GM12878 (cell line): ENCODE results near the gene SESN3. TPM values are rescaled to one million over a fixed set of nuclear protein-coding genes. Genes with fewer than 3 reads are reported as not detected.

Experiments
- ATAC-seq: fragments of 200-7000 bp; cut with Tn5 transposase; 3 replicates; pipeline ENCODE4 v1.9.1; 2020; ENCODE audit warnings: mild to moderate bottlenecking, moderate library complexity
- BruUV-seq: library from RNA; stranded (reverse); fragments of 400-500 nt; replicated peaks from 2 replicates; lab custom pipeline; 2021; lab: Mats Ljungman, UMichigan
- CTCF ChIA-PET: fragments of 300-600 bp; sonication (Branson Sonifier 250); formaldehyde crosslinking; extraction: SDS; loops from one replicate; lab custom pipeline; 2021; ENCODE audit warnings: inconsistent platforms; lab: Yijun Ruan, JAX
- POLR2A ChIA-PET: fragments of 350-600 bp; formaldehyde crosslinking; extraction: SDS; loops from one replicate; lab custom pipeline; 2021; ENCODE audit warnings: inconsistent platforms; lab: Charles Lee
- RAD21 ChIA-PET: fragments of 300-600 bp; sonication (Branson Sonifier 250); formaldehyde crosslinking; loops from one replicate; lab custom pipeline; 2023; ENCODE audit warnings: antibody characterized with exemption; ENCODE audit not compliant: unreplicated experiment; lab: Charles Lee
- SMC1A ChIA-PET: fragments of 300-600 bp; sonication (Branson Sonifier 250); formaldehyde crosslinking; loops from one replicate; lab custom pipeline; 2023; ENCODE audit not compliant: unreplicated experiment, uncharacterized antibody; lab: Charles Lee
- DNase-seq: peaks from one replicate; pipeline ENCODE4 v3.0.0-alpha.2; 2011; ENCODE audit warnings: low read depth, low spot score
- FAIRE-seq: peaks from 3 replicates; lab custom pipeline; 2011; peaks lifted over from hg19 to GRCh38; lab: Jason Lieb, UNC
- H2AFZ ChIP-seq: 2 replicates; pipeline ENCODE4 v1.6.0; 2011; ENCODE audit warnings: low read depth, low read length, control low read depth; ENCODE audit not compliant: control insufficient read depth
- H3K27ac ChIP-seq: 2 replicates; pipeline ENCODE4 v1.5.1; 2011; ENCODE audit warnings: control low read depth; ENCODE audit not compliant: control insufficient read depth, insufficient read depth
- H3K27me3 ChIP-seq, 2 experiments: replicated peaks in 1 of 2; 2 replicates each; pipeline versions ENCODE4 v1.6.0 to v1.6.1; 2011; ENCODE audit warnings: low read length in 1 of 2; ENCODE audit not compliant: control insufficient read depth in 2 of 2, insufficient read depth in 2 of 2
- H3K36me3 ChIP-seq, 2 experiments: 2 replicates each; pipeline ENCODE4 v1.5.1; 2011; ENCODE audit warnings: low read length in 1 of 2; ENCODE audit not compliant: control insufficient read depth in 2 of 2, insufficient read depth in 2 of 2
- H3K4me1 ChIP-seq: 2 replicates; pipeline ENCODE4 v1.6.1; 2011; ENCODE audit warnings: mild to moderate bottlenecking, low read length, moderate library complexity, mixed read lengths; ENCODE audit not compliant: control insufficient read depth, insufficient read depth
- H3K4me2 ChIP-seq: 2 replicates; pipeline ENCODE4 v1.6.0; 2011; ENCODE audit warnings: control low read depth; ENCODE audit not compliant: control insufficient read depth, insufficient read depth
- H3K4me3 ChIP-seq: fragments of 200-600 bp; sonication (generic); 2 replicates; pipeline ENCODE4 v1.5.1; 2016
- H3K79me2 ChIP-seq: 2 replicates; pipeline ENCODE4 v1.6.0; 2011; ENCODE audit warnings: low read length; ENCODE audit not compliant: control insufficient read depth, insufficient read depth
- H3K9ac ChIP-seq: 2 replicates; pipeline ENCODE4 v1.8.0; 2011; ENCODE audit warnings: low read length, control low read depth, mixed read lengths; ENCODE audit not compliant: control insufficient read depth, insufficient read depth
- H3K9me3 ChIP-seq: replicated peaks from 3 replicates; pipeline ENCODE4 v1.5.1; 2011; ENCODE audit warnings: mild to moderate bottlenecking, low read length; ENCODE audit not compliant: control insufficient read depth, insufficient read depth
- H4K20me1 ChIP-seq: 2 replicates; pipeline ENCODE4 v1.6.0; 2011; ENCODE audit not compliant: control insufficient read depth, insufficient read depth
- CHD1 ChIP-seq: IDR thresholded peaks from 2 replicates; pipeline ENCODE4 v1.6.1; 2012; ENCODE audit warnings: low read depth, low read length, improper control_type of control experiment
- HCFC1 ChIP-seq: fragments of 150-350 bp; IDR thresholded peaks from 2 replicates; pipeline ENCODE4 v1.6.1; 2014; ENCODE audit warnings: low read length
- HDGF ChIP-seq: fragments of 450-650 bp; IDR thresholded peaks from 2 replicates; pipeline ENCODE4 v1.6.1; 2016; ENCODE audit warnings: antibody characterized with exemption
- IRF4 ChIP-seq: IDR thresholded peaks from 2 replicates; pipeline ENCODE4 v1.6.1; 2011; ENCODE audit warnings: low read depth, low read length
- NFYB ChIP-seq: IDR thresholded peaks from 2 replicates; pipeline ENCODE4 v1.6.1; 2011; ENCODE audit warnings: low read depth, mild to moderate bottlenecking, low read length, improper control_type of control experiment, moderate library complexity; ENCODE audit not compliant: insufficient read depth
- NR2F1 ChIP-seq: fragments of 450-650 bp; conservative IDR thresholded peaks from 2 replicates; pipeline ENCODE4 v1.6.1; 2017; ENCODE audit warnings: mild to moderate bottlenecking
- RBBP5 ChIP-seq: fragments of 200-600 bp; sonication (generic); conservative IDR thresholded peaks from 2 replicates; pipeline ENCODE4 v1.6.1; 2016
- SUZ12 ChIP-seq: fragments of 200-600 bp; sonication (generic); IDR thresholded peaks from one replicate; pipeline ENCODE4 v1.6.1; 2018; ENCODE audit warnings: antibody characterized with exemption, mild to moderate bottlenecking; ENCODE audit not compliant: unreplicated experiment
- TBL1XR1 ChIP-seq: IDR thresholded peaks from 2 replicates; pipeline ENCODE4 v1.6.1; 2012; ENCODE audit warnings: low read depth, low read length, improper control_type of control experiment
- TCF3 ChIP-seq: IDR thresholded peaks from 2 replicates; pipeline ENCODE4 v1.6.1; 2012; ENCODE audit warnings: low read depth, mild to moderate bottlenecking, low read length, borderline replicate concordance; ENCODE audit not compliant: insufficient read depth
- WGBS: methylation state at CpG from one replicate; pipeline ENCODE4 v1.1.6; 2016; ENCODE audit warnings: low lambda C conversion rate; ENCODE audit not compliant: insufficient replicate concordance, insufficient coverage; ENCODE audit errors: missing lambda C conversion rate; 5-methylcytosine and 5-hydroxymethylcytosine counted together
- in situ Hi-C: fragments of 300-500 bp; cut with MboI; formaldehyde crosslinking; loops from 9 replicates; pipeline ENCODE4 v1.14.3; 2018; ENCODE audit warnings: mixed read lengths
- intact Hi-C: fragments of 100-400 bp; cut with micrococcal nuclease; formaldehyde crosslinking; loops from one replicate; pipeline ENCODE4 v1.14.2; 2022; ENCODE audit not compliant: unreplicated experiment
- polyA plus RNA-seq, 11 experiments: library from polyadenylated mRNA; depleted of rRNA in 4 of 11; unstranded in 6 of 11; stranded (reverse) in 5 of 11; fragments of >200 nt; fragmentation: Nextera tagmentation in 4 of 11; fragmentation: Illumina TruSeq in 1 of 11; extraction: Ambion mirVana in 4 of 11; extraction: Trizol in 1 of 11; gene quantifications; 1 replicate in 1 of 11; 2 replicates in 10 of 11; pipeline versions ENCODE4 v1.2.1 to v1.2.3, GENCODE V29; 2011 to 2016; ENCODE audit warnings: inconsistent platforms in 2 of 11, missing spikeins in 2 of 11, low read depth in 1 of 11
- total RNA-seq, 4 experiments: library from RNA; depleted of rRNA in 3 of 4; stranded (reverse); fragments of >200 nt in 3 of 4; fragmentation: Illumina TruSeq in 1 of 4; extraction: Trizol in 1 of 4; gene quantifications; 2 replicates each; pipeline versions ENCODE4 v1.2.1 to v1.2.3, GENCODE V29; 2013 to 2021
- TF ChIP-seq, protein P1 (sequence below): fragments of 150-350 bp; IDR thresholded peaks from 2 replicates; pipeline ENCODE4 v1.6.1; 2016; ENCODE audit warnings: low read depth, low read length
- TF ChIP-seq, protein P2 (sequence below): fragments of 450-650 bp; IDR thresholded peaks from 2 replicates; pipeline ENCODE4 v1.6.1; 2017; ENCODE audit warnings: mild to moderate bottlenecking, moderate library complexity

The SESN3 gene
- total and polyA plus RNA-seq, 10 of the 15 experiments (the other 5 are each of a cell fraction or from before 2014, with no cell fraction given): 0.64 to 6.7 (median 3.0) TPM

DNA sequence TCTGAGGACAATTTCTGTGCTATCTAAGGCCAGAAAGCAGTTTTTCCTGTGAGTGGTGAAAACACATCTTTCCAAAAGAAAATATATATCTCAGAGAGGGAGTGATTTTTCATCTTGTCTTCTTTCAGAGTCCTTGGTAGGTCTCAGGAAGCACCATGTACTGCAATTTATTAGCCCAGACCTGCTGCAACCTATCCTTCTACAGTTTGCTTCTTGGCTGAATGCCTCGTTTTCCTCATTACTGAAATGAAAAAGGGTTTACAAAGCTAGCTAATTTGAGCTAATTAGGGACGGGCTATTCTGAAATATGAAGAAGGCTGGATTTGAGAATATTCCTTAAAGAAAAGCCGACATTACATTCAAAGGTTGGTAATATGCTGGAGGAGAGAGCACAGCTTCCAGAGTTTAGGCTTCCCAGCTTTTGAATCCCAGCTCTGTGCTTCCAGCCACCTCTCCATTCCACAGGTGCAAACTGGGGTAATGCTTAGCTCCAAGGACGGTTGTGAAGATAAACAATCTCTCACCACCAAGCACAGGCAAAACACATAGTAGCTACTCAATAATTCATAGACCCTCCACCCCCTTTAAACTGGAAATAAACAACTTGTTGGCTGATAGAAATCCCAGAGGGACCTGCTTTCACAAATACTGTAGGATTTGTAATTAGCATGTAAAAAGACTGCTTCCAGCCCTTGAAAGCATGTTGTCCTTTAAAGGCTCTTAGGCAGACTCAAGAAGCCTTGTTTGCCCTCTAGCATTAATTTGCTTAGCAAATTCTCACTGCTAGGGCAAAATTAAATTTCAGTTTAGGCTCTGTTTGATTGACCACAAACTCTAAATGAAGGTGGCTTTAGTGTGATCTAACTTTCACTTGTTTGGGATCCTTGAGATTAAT is 24.5 kb upstream of the SESN3 start:
- in situ Hi-C loops: no loop called here
- peaks cover 38% of the 10 kb centered on the region for H3K4me1 ChIP-seq
- ChIA-PET CTCF (interaction anchor here (0.8 to 6.0 kb wide), 15 partner anchors 12 to 509 kb away, joined by 3 to 49 read pairs (median 5); partner anchors contain the start of gene SESN3), SMC1A (interaction anchor here (0.5 to 12.4 kb wide), 29 partner anchors 10 to 460 kb away, joined by 3 to 261 read pairs (median 4); partner anchors contain the start of gene SESN3), RAD21 (interaction anchor here (0.7 to 7.2 kb wide), 14 partner anchors 11 to 460 kb away, joined by 3 to 195 read pairs (median 8); partner anchors contain the start of gene SESN3), POLR2A (interaction anchor here (0.9 to 8.0 kb wide), 12 partner anchors 7 to 444 kb away, joined by 3 to 160 read pairs (median 6); partner anchors contain the start of genes SESN3 and SRSF8)
- H3K27me3 ChIP-seq: no peaks in the 10 kb centered on the region
- no peak overlapping the region; the same call in 1 of the 2 replicates for H2AFZ ChIP-seq
- FAIRE-seq (no peak), ATAC-seq (no peak), DNase-seq (no peak)
- no peaks in the 10 kb centered on the region for H4K20me1 ChIP-seq
- H3K4me3 ChIP-seq: no peak overlapping the region
- TF ChIP-seq HDGF: no peak
- no peak for TF ChIP-seq CHD1
- TF ChIP-seq, protein P1, sequence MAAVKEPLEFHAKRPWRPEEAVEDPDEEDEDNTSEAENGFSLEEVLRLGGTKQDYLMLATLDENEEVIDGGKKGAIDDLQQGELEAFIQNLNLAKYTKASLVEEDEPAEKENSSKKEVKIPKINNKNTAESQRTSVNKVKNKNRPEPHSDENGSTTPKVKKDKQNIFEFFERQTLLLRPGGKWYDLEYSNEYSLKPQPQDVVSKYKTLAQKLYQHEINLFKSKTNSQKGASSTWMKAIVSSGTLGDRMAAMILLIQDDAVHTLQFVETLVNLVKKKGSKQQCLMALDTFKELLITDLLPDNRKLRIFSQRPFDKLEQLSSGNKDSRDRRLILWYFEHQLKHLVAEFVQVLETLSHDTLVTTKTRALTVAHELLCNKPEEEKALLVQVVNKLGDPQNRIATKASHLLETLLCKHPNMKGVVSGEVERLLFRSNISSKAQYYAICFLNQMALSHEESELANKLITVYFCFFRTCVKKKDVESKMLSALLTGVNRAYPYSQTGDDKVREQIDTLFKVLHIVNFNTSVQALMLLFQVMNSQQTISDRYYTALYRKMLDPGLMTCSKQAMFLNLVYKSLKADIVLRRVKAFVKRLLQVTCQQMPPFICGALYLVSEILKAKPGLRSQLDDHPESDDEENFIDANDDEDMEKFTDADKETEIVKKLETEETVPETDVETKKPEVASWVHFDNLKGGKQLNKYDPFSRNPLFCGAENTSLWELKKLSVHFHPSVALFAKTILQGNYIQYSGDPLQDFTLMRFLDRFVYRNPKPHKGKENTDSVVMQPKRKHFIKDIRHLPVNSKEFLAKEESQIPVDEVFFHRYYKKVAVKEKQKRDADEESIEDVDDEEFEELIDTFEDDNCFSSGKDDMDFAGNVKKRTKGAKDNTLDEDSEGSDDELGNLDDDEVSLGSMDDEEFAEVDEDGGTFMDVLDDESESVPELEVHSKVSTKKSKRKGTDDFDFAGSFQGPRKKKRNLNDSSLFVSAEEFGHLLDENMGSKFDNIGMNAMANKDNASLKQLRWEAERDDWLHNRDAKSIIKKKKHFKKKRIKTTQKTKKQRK: no peak
- TF ChIP-seq SUZ12: no peak
- no peak for TF ChIP-seq RBBP5
- TF ChIP-seq IRF4: no peak
- TF ChIP-seq TBL1XR1: no peak
- no peak for TF ChIP-seq HCFC1
- no peak for TF ChIP-seq TCF3
- no peak for TF ChIP-seq NR2F1
- no peak for TF ChIP-seq NFYB
- TF ChIP-seq, protein P2, sequence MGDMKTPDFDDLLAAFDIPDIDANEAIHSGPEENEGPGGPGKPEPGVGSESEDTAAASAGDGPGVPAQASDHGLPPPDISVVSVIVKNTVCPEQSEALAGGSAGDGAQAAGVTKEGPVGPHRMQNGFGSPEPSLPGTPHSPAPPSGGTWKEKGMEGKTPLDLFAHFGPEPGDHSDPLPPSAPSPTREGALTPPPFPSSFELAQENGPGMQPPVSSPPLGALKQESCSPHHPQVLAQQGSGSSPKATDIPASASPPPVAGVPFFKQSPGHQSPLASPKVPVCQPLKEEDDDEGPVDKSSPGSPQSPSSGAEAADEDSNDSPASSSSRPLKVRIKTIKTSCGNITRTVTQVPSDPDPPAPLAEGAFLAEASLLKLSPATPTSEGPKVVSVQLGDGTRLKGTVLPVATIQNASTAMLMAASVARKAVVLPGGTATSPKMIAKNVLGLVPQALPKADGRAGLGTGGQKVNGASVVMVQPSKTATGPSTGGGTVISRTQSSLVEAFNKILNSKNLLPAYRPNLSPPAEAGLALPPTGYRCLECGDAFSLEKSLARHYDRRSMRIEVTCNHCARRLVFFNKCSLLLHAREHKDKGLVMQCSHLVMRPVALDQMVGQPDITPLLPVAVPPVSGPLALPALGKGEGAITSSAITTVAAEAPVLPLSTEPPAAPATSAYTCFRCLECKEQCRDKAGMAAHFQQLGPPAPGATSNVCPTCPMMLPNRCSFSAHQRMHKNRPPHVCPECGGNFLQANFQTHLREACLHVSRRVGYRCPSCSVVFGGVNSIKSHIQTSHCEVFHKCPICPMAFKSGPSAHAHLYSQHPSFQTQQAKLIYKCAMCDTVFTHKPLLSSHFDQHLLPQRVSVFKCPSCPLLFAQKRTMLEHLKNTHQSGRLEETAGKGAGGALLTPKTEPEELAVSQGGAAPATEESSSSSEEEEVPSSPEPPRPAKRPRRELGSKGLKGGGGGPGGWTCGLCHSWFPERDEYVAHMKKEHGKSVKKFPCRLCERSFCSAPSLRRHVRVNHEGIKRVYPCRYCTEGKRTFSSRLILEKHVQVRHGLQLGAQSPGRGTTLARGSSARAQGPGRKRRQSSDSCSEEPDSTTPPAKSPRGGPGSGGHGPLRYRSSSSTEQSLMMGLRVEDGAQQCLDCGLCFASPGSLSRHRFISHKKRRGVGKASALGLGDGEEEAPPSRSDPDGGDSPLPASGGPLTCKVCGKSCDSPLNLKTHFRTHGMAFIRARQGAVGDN: no peak
- WGBS: 43% methylated on average over 4 of the region's 4 CpGs
- H3K27ac ChIP-seq: peak overlapping the region; percentile 34
- no peaks in the 10 kb centered on the region for H3K36me3 ChIP-seq
- intact Hi-C loops: loop anchor here (10.0 kb wide), 1 partner anchor 1731 kb away; no protein-coding TSS in a partner anchor
- no peaks in the 10 kb centered on the region for H3K79me2 ChIP-seq
- no peak overlapping the region for H3K9ac ChIP-seq
- no TSS peak for BruUV-seq
- H3K4me2 ChIP-seq: peak overlapping the region; percentile 19; the same call in 1 of the 2 replicates
- no peaks in the 10 kb centered on the region for H3K9me3 ChIP-seq
